HL-60 (cell line): ENCODE results near the gene CASP7.

Source experiments
- CTCF ChIP-seq: IDR thresholded peaks from one replicate; pipeline ENCODE4 v1.5.1; 2011; ENCODE audit warnings: low read length, control low read depth, inconsistent platforms; ENCODE audit not compliant: insufficient read depth
- REST ChIP-seq: IDR thresholded peaks from 2 replicates; pipeline ENCODE4 v1.6.1; 2012; ENCODE audit warnings: low read depth; ENCODE audit not compliant: insufficient replicate concordance

GRCh38 chr10:113663908-113664307 is 15.8 kb upstream of the CASP7 start, which contains the start of gene NRAP:
- no peak for TF ChIP-seq CTCF
- no peak for TF ChIP-seq REST
